Liver (tissue), 3 donors: ENCODE results near the gene APBB3.

Experiments used
- EGR1 ChIP-seq, 2 donors: IDR thresholded peaks; 2 replicates each; pipeline ENCODE4 v1.6.1; 2016 to 2018; ENCODE audit warnings: antibody characterized with exemption in 2 of 2, low read depth in 2 of 2
- GABPA ChIP-seq, 2 donors: IDR thresholded peaks in 1 of 2; conservative IDR thresholded peaks in 1 of 2; 2 replicates each; pipeline ENCODE4 v1.6.1; 2016; ENCODE audit warnings: antibody characterized with exemption in 2 of 2, mild to moderate bottlenecking in 1 of 2, moderate library complexity in 1 of 2
- JUND ChIP-seq, 2 donors: IDR thresholded peaks; 2 replicates each; pipeline ENCODE4 v1.6.1; 2016; ENCODE audit warnings: antibody characterized with exemption in 2 of 2
- MAX ChIP-seq: IDR thresholded peaks from 2 replicates; pipeline ENCODE4 v1.6.1; 2016; ENCODE audit warnings: antibody characterized with exemption
- RAD21 ChIP-seq, 2 donors: IDR thresholded peaks; 2 replicates each; pipeline ENCODE4 v1.6.1; 2016; ENCODE audit warnings: antibody characterized with exemption in 2 of 2, mild to moderate bottlenecking in 2 of 2
- SP1 ChIP-seq: IDR thresholded peaks from 2 replicates; pipeline ENCODE4 v1.6.1; 2018; ENCODE audit warnings: antibody characterized with exemption, mild to moderate bottlenecking
- TAF1 ChIP-seq: conservative IDR thresholded peaks from 2 replicates; pipeline ENCODE4 v1.6.1; 2016; ENCODE audit warnings: antibody characterized with exemption, mild to moderate bottlenecking
- ZBTB33 ChIP-seq: IDR thresholded peaks from 2 replicates; pipeline ENCODE4 v1.6.1; 2016; ENCODE audit warnings: antibody characterized with exemption
- TF ChIP-seq, protein P1 (sequence below): fragments of 150-350 bp; IDR thresholded peaks from 2 replicates; pipeline ENCODE4 v1.5.1; 2017; ENCODE audit warnings: improper control_type of control experiment, low read depth, low read length; ENCODE audit not compliant: missing input control
- TF ChIP-seq, protein P2 (sequence below): IDR thresholded peaks from 2 replicates; pipeline ENCODE4 v1.6.1; 2016; ENCODE audit warnings: antibody characterized with exemption, mild to moderate bottlenecking
- donor health status: healthy.
- donor health status: healthy.

- TF ChIP-seq, protein P1, sequence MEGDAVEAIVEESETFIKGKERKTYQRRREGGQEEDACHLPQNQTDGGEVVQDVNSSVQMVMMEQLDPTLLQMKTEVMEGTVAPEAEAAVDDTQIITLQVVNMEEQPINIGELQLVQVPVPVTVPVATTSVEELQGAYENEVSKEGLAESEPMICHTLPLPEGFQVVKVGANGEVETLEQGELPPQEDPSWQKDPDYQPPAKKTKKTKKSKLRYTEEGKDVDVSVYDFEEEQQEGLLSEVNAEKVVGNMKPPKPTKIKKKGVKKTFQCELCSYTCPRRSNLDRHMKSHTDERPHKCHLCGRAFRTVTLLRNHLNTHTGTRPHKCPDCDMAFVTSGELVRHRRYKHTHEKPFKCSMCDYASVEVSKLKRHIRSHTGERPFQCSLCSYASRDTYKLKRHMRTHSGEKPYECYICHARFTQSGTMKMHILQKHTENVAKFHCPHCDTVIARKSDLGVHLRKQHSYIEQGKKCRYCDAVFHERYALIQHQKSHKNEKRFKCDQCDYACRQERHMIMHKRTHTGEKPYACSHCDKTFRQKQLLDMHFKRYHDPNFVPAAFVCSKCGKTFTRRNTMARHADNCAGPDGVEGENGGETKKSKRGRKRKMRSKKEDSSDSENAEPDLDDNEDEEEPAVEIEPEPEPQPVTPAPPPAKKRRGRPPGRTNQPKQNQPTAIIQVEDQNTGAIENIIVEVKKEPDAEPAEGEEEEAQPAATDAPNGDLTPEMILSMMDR = no peak
- no peak for TF ChIP-seq MAX
- TF ChIP-seq JUND (IDR thresholded peaks at IDR 0.05) = no peak
- no peak for TF ChIP-seq RAD21 (IDR thresholded peaks at IDR 0.05)
- no peak for TF ChIP-seq SP1
- no peak for TF ChIP-seq EGR1 (IDR thresholded peaks at IDR 0.05; ENCODE audit: low read depth in 2 of 2)
- TF ChIP-seq, protein P2, sequence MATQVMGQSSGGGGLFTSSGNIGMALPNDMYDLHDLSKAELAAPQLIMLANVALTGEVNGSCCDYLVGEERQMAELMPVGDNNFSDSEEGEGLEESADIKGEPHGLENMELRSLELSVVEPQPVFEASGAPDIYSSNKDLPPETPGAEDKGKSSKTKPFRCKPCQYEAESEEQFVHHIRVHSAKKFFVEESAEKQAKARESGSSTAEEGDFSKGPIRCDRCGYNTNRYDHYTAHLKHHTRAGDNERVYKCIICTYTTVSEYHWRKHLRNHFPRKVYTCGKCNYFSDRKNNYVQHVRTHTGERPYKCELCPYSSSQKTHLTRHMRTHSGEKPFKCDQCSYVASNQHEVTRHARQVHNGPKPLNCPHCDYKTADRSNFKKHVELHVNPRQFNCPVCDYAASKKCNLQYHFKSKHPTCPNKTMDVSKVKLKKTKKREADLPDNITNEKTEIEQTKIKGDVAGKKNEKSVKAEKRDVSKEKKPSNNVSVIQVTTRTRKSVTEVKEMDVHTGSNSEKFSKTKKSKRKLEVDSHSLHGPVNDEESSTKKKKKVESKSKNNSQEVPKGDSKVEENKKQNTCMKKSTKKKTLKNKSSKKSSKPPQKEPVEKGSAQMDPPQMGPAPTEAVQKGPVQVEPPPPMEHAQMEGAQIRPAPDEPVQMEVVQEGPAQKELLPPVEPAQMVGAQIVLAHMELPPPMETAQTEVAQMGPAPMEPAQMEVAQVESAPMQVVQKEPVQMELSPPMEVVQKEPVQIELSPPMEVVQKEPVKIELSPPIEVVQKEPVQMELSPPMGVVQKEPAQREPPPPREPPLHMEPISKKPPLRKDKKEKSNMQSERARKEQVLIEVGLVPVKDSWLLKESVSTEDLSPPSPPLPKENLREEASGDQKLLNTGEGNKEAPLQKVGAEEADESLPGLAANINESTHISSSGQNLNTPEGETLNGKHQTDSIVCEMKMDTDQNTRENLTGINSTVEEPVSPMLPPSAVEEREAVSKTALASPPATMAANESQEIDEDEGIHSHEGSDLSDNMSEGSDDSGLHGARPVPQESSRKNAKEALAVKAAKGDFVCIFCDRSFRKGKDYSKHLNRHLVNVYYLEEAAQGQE = no peak
- no peak for TF ChIP-seq ZBTB33
- TF ChIP-seq GABPA (IDR thresholded peaks at IDR 0.05 in 1 of 2, conservative IDR thresholded peaks at IDR 0.05 in 1 of 2) = no peak
- TF ChIP-seq TAF1 = no peak
Observed at GRCh38 chr5:140565780-140566095, 1.3 kb upstream of the APBB3 start.
